HepG2 (cell line): Measurements from ENCODE around the gene ASXL1. TPM values are rescaled to one million over a fixed set of nuclear protein-coding genes. Genes with fewer than 3 reads are reported as not detected.
A peak's percentile ranks its signal among the peaks of the same experiment; 100 is the strongest.

Experiments
- ASH2L ChIP-seq: fragments of 300-600, 200-600 bp; sonication (generic); IDR thresholded peaks from 2 replicates; pipeline ENCODE4 v1.7.0; 2017; ENCODE audit warnings: low read depth, mild to moderate bottlenecking, moderate library complexity, mixed read lengths, low read length; ENCODE audit not compliant: insufficient read length
- ATAD3A ChIP-seq: sonication (generic); formaldehyde crosslinking; IDR thresholded peaks from 2 replicates; pipeline ENCODE4 v1.4.0; 2020; ENCODE audit warnings: missing genetic modification reagents
- CENPBD1 ChIP-seq: sonication (generic); formaldehyde crosslinking; IDR thresholded peaks from 2 replicates; pipeline ENCODE4 v1.8.0; 2022; ENCODE audit warnings: missing genetic modification reagents, low read depth, mild to moderate bottlenecking, borderline replicate concordance
- CHCHD3 ChIP-seq: sonication (generic); formaldehyde crosslinking; IDR thresholded peaks from 2 replicates; pipeline ENCODE4 v1.8.0; 2022; ENCODE audit warnings: mild to moderate bottlenecking, missing genetic modification reagents, moderate library complexity
- ELF3 ChIP-seq: IDR thresholded peaks from 2 replicates; pipeline ENCODE4 v1.6.1; 2016; ENCODE audit warnings: missing genetic modification reagents, missing compliant biosample characterization
- ELF4 ChIP-seq: sonication (generic); formaldehyde crosslinking; IDR thresholded peaks from 2 replicates; pipeline ENCODE4 v1.5.0; 2020; ENCODE audit warnings: missing genetic modification reagents, mild to moderate bottlenecking, moderate library complexity, borderline replicate concordance
- FOSL2 ChIP-seq: sonication (generic); formaldehyde crosslinking; IDR thresholded peaks from 2 replicates; pipeline ENCODE4 v1.4.0; 2020; ENCODE audit warnings: missing genetic modification reagents
- IRF1 ChIP-seq: sonication (generic); formaldehyde crosslinking; IDR thresholded peaks from 2 replicates; pipeline ENCODE4 v1.4.0; 2020; ENCODE audit warnings: low read depth, mild to moderate bottlenecking, missing genetic modification reagents
- KDM3A ChIP-seq: IDR thresholded peaks from 2 replicates; pipeline ENCODE4 v1.6.1; 2018; ENCODE audit warnings: low read depth, missing compliant biosample characterization
- KLF15 ChIP-seq: sonication (generic); formaldehyde crosslinking; IDR thresholded peaks from 2 replicates; pipeline ENCODE4 v1.8.1; 2023; ENCODE audit warnings: borderline replicate concordance, mild to moderate bottlenecking, inconsistent platforms, missing genetic modification reagents, mixed read lengths
- MIER2 ChIP-seq: IDR thresholded peaks from 2 replicates; pipeline ENCODE4 v1.6.1; 2016; ENCODE audit warnings: missing biosample characterization, missing genetic modification reagents
- RBAK ChIP-seq: sonication (generic); formaldehyde crosslinking; IDR thresholded peaks from 2 replicates; pipeline ENCODE4 v1.5.1; 2020; ENCODE audit warnings: mild to moderate bottlenecking, missing genetic modification reagents
- REPIN1 ChIP-seq: sonication (generic); formaldehyde crosslinking; IDR thresholded peaks from 2 replicates; pipeline ENCODE4 v1.8.0; 2022; ENCODE audit warnings: missing genetic modification reagents, low read depth, mild to moderate bottlenecking, borderline replicate concordance
- SATB2 ChIP-seq: sonication (generic); formaldehyde crosslinking; IDR thresholded peaks from 2 replicates; pipeline ENCODE4 v1.5.0; 2020; ENCODE audit warnings: missing genetic modification reagents
- SCMH1 ChIP-seq: sonication (generic); formaldehyde crosslinking; IDR thresholded peaks from 2 replicates; pipeline ENCODE4 v1.9.0; 2021; ENCODE audit warnings: missing genetic modification reagents, mild to moderate bottlenecking, borderline replicate concordance
- SRSF1 ChIP-seq: fragments of 200-400 bp; formaldehyde crosslinking; optimal IDR thresholded peaks from 2 replicates; pipeline ENCODE3; 2017; ENCODE audit warnings: mild to moderate bottlenecking, low read depth, low read length, moderate library complexity
- TBX3 ChIP-seq: fragments of 450-650 bp; IDR thresholded peaks from 2 replicates; pipeline ENCODE4 v1.6.1; 2017; ENCODE audit warnings: antibody characterized with exemption, mild to moderate bottlenecking, inconsistent platforms, borderline replicate concordance
- THAP11 ChIP-seq: IDR thresholded peaks from 2 replicates; pipeline ENCODE4 v1.6.1; 2016; ENCODE audit warnings: missing biosample characterization, missing genetic modification reagents
- ZMYM2 ChIP-seq: sonication (generic); formaldehyde crosslinking; IDR thresholded peaks from 2 replicates; pipeline ENCODE4 v1.8.0; 2022; ENCODE audit warnings: mild to moderate bottlenecking, missing genetic modification reagents
- ZNF143 ChIP-seq: sonication (generic); formaldehyde crosslinking; IDR thresholded peaks from 2 replicates; pipeline ENCODE4 v1.4.0; 2020; ENCODE audit warnings: missing genetic modification reagents
- ZNF710 ChIP-seq: sonication (generic); formaldehyde crosslinking; IDR thresholded peaks from 2 replicates; pipeline ENCODE4 v1.5.0; 2020; ENCODE audit warnings: mild to moderate bottlenecking, missing genetic modification reagents, borderline replicate concordance
- ZNF747 ChIP-seq: sonication (generic); formaldehyde crosslinking; IDR thresholded peaks from 2 replicates; pipeline ENCODE4 v1.8.1; 2023; ENCODE audit warnings: missing genetic modification reagents, mild to moderate bottlenecking, borderline replicate concordance
- ZNF788 ChIP-seq: sonication (generic); formaldehyde crosslinking; IDR thresholded peaks from 2 replicates; pipeline ENCODE4 v1.5.0; 2020; ENCODE audit warnings: mild to moderate bottlenecking, missing genetic modification reagents, borderline replicate concordance
- ZSCAN21 ChIP-seq: sonication (generic); formaldehyde crosslinking; IDR thresholded peaks from 2 replicates; pipeline ENCODE4 v1.8.0; 2022; ENCODE audit warnings: mild to moderate bottlenecking, missing genetic modification reagents, moderate library complexity, borderline replicate concordance
- ZSCAN31 ChIP-seq: sonication (generic); formaldehyde crosslinking; IDR thresholded peaks from 2 replicates; pipeline ENCODE4 v1.5.0; 2020; ENCODE audit warnings: low read depth, mild to moderate bottlenecking, missing genetic modification reagents
- ZZZ3 ChIP-seq: sonication (generic); formaldehyde crosslinking; IDR thresholded peaks from 2 replicates; pipeline ENCODE4 v1.4.0; 2020; ENCODE audit warnings: missing genetic modification reagents, mild to moderate bottlenecking, borderline replicate concordance
- polyA plus RNA-seq, 8 experiments: library from polyadenylated mRNA; depleted of rRNA in 3 of 8; stranded (reverse) in 7 of 8; unstranded in 1 of 8; fragments of >200 nt; fragmentation: Illumina TruSeq in 4 of 8; extraction: Trizol in 4 of 8; gene quantifications; 2 replicates each; pipeline versions ENCODE4 v1.2.1 to v1.2.3, GENCODE V29; 2011 to 2016; ENCODE audit warnings: low read depth in 4 of 8, missing spikeins in 1 of 8, mixed read lengths in 1 of 8; ENCODE audit not compliant: insufficient read depth in 1 of 8
- total RNA-seq, 5 experiments: library from RNA; depleted of rRNA; stranded (reverse); fragments of >200 nt; fragmentation: Illumina TruSeq; extraction: Trizol; gene quantifications; 2 replicates each; pipeline ENCODE4 v1.2.3, GENCODE V29; 2016; ENCODE audit warnings: low read depth in 1 of 5

Gene ASXL1
- total and polyA plus RNA-seq, 2 of the 13 experiments (the other 11 are each of a cell fraction or from before 2014, with no cell fraction given) = 62.1 to 74.8 TPM

GRCh38 chr20:32354592-32355416 is 3.3 kb upstream of the ASXL1 start (continued):
- TF ChIP-seq ZSCAN21 (CRISPR knock-in tag) (no peak), ATAD3A (no peak), ASH2L (no peak), ZNF788 (CRISPR knock-in tag) (no peak), ZSCAN31 (no peak; the same call in 1 of the 2 replicates), ZNF747 (CRISPR knock-in tag) (peak; percentile 62; the same call in 1 of the 2 replicates), ELF4 (CRISPR knock-in tag) (no peak), SCMH1 (no peak), MIER2 (peak; percentile 27; the same call in 1 of the 2 replicates), CHCHD3 (CRISPR knock-in tag) (no peak), CENPBD1 (CRISPR knock-in tag) (no peak), ELF3 (peak; percentile 31; the same call in 1 of the 2 replicates), ZMYM2 (CRISPR knock-in tag) (no peak), FOSL2 (CRISPR knock-in tag) (peak; percentile 96), RBAK (CRISPR knock-in tag) (0 out of 2 replicates have a peak, but pooled peaks have one; percentile 15), ZZZ3 (CRISPR knock-in tag) (no peak), TBX3 (0 out of 2 replicates have a peak, but pooled peaks have one; percentile 41), ZNF143 (CRISPR knock-in tag) (no peak), IRF1 (CRISPR knock-in tag) (no peak), ZNF710 (CRISPR knock-in tag) (no peak), KDM3A (0 out of 2 replicates have a peak, but pooled peaks have one; percentile 30), SRSF1 (no peak), SATB2 (CRISPR knock-in tag) (no peak), KLF15 (CRISPR knock-in tag) (no peak), THAP11 (peak; percentile 50), REPIN1 (CRISPR knock-in tag) (no peak)
